Hepatocyte (in vitro differentiated cells): Measurements from ENCODE around the gene MEIS3. TPM values are rescaled to one million over a fixed set of nuclear protein-coding genes. Genes with fewer than 3 reads are reported as not detected.
"Not testable (repeated sequence)": the region's sequence is repeated elsewhere in the genome, so short reads cannot be mapped to it uniquely, and the experiment has no call there.

ENCODE experiments used
- DNase-seq: peaks from one replicate; pipeline ENCODE4 v3.0.0-alpha.2; 2016; ENCODE audit warnings: low spot score
- H2AFZ ChIP-seq: fragments of 200-600 bp; sonication (generic); 2 replicates; pipeline ENCODE4 v1.6.0; 2016; ENCODE audit warnings: antibody characterized with exemption, mild to moderate bottlenecking
- H3K27ac ChIP-seq: fragments of 200-600 bp; sonication (generic); 2 replicates; pipeline ENCODE4 v1.5.1; 2016; ENCODE audit warnings: mild to moderate bottlenecking
- H3K27me3 ChIP-seq: fragments of 200-600 bp; sonication (generic); 2 replicates; pipeline ENCODE4 v1.6.1; 2016
- H3K36me3 ChIP-seq: fragments of 200-600 bp; sonication (generic); replicated peaks from 2 replicates; pipeline ENCODE4 v1.5.1; 2016; ENCODE audit warnings: low read depth; ENCODE audit not compliant: insufficient read depth
- H3K4me1 ChIP-seq: fragments of 200-600 bp; sonication (generic); 2 replicates; pipeline ENCODE4 v1.5.1; 2016; ENCODE audit warnings: mild to moderate bottlenecking, moderate library complexity; ENCODE audit not compliant: insufficient read depth
- H3K4me2 ChIP-seq: fragments of 200-600 bp; sonication (generic); 2 replicates; pipeline ENCODE4 v1.6.0; 2016
- H3K4me3 ChIP-seq: fragments of 200-600 bp; sonication (generic); 2 replicates; pipeline ENCODE4 v1.5.1; 2016; ENCODE audit warnings: mild to moderate bottlenecking
- H3K79me2 ChIP-seq: fragments of 200-600 bp; sonication (generic); 2 replicates; pipeline ENCODE4 v1.6.0; 2017; ENCODE audit warnings: mild to moderate bottlenecking
- H3K9me2 ChIP-seq: fragments of 200-600 bp; sonication (generic); replicated peaks from 2 replicates; pipeline ENCODE4 v1.6.0; 2017; ENCODE audit warnings: mild to moderate bottlenecking; ENCODE audit not compliant: insufficient read depth
- H3K9me3 ChIP-seq: fragments of 200-600 bp; sonication (generic); 2 replicates; pipeline ENCODE4 v1.5.1; 2016; ENCODE audit warnings: low read depth, mild to moderate bottlenecking
- H4K20me1 ChIP-seq: fragments of 200-600 bp; sonication (generic); 2 replicates; pipeline ENCODE4 v1.6.0; 2016; ENCODE audit warnings: mild to moderate bottlenecking; ENCODE audit not compliant: insufficient read depth, poor library complexity, severe bottlenecking
- EZH2 ChIP-seq: fragments of 200-600 bp; sonication (generic); IDR thresholded peaks from 2 replicates; pipeline ENCODE4 v1.6.1; 2016; ENCODE audit warnings: antibody characterized with exemption, mild to moderate bottlenecking, borderline replicate concordance
- WGBS: methylation state at CpG from one replicate; pipeline ENCODE4 v1.1.6; 2016; ENCODE audit warnings: low lambda C conversion rate; ENCODE audit errors: missing lambda C conversion rate; 5-methylcytosine and 5-hydroxymethylcytosine counted together
- polyA plus RNA-seq: library from polyadenylated mRNA; unstranded; fragments of >200 nt; fragmentation: Nextera tagmentation; extraction: Ambion mirVana; gene quantifications from 2 replicates; pipeline ENCODE4 v1.2.1, GENCODE V29; 2016
- total RNA-seq: library from RNA; depleted of rRNA; stranded (reverse); fragments of >200 nt; gene quantifications from 2 replicates; pipeline ENCODE4 v1.2.3, GENCODE V29; 2014
- TF ChIP-seq, protein P1 (sequence below): fragments of 200-600 bp; sonication (generic); IDR thresholded peaks from 2 replicates; pipeline ENCODE4 v1.5.1; 2016; ENCODE audit warnings: antibody characterized with exemption, mild to moderate bottlenecking; ENCODE audit not compliant: poor library complexity

MEIS3 gene
- total and polyA plus RNA-seq, 2 experiments from 2014 or later = 21.2 to 47.0 TPM

DNA sequence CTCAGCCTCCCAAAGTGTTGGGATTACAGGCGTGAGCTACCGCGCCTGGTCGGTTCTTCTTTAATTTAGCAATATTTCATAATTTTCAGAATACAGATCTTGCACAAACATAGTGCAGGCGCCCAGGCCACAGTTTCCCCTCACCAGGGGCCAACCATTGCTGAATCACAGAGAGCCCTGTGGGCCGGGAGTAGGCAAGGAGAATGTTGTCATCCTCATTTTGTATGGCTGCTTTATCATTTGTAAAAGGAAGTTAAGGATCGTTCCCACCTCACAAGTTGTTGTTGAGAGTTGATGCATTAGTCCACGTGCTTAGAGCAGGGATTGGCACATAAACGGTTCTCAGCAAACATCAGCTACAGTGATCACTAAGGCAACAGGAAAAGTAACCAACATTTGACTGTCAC is 30.2 kb downstream of the MEIS3 start:
- no peak overlapping the region for H3K4me3 ChIP-seq
- H3K27ac ChIP-seq = no peak overlapping the region
- no peaks in the 10 kb centered on the region for H4K20me1 ChIP-seq
- no peaks in the 10 kb centered on the region for H3K9me3 ChIP-seq
- no peaks in the 10 kb centered on the region for H3K79me2 ChIP-seq
- TF ChIP-seq EZH2 = no peak
- TF ChIP-seq, protein P1, sequence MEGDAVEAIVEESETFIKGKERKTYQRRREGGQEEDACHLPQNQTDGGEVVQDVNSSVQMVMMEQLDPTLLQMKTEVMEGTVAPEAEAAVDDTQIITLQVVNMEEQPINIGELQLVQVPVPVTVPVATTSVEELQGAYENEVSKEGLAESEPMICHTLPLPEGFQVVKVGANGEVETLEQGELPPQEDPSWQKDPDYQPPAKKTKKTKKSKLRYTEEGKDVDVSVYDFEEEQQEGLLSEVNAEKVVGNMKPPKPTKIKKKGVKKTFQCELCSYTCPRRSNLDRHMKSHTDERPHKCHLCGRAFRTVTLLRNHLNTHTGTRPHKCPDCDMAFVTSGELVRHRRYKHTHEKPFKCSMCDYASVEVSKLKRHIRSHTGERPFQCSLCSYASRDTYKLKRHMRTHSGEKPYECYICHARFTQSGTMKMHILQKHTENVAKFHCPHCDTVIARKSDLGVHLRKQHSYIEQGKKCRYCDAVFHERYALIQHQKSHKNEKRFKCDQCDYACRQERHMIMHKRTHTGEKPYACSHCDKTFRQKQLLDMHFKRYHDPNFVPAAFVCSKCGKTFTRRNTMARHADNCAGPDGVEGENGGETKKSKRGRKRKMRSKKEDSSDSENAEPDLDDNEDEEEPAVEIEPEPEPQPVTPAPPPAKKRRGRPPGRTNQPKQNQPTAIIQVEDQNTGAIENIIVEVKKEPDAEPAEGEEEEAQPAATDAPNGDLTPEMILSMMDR = no peak
- WGBS = 71% methylated on average over 9 of the region's 9 CpGs
- no peaks in the 10 kb centered on the region for H3K4me1 ChIP-seq
- H3K4me2 ChIP-seq = no peak overlapping the region
- H2AFZ ChIP-seq = no peak overlapping the region
- no peaks in the 10 kb centered on the region for H3K9me2 ChIP-seq
- no peaks in the 10 kb centered on the region for H3K36me3 ChIP-seq
- no peaks in the 10 kb centered on the region for H3K27me3 ChIP-seq
- no peak for DNase-seq

DNA sequence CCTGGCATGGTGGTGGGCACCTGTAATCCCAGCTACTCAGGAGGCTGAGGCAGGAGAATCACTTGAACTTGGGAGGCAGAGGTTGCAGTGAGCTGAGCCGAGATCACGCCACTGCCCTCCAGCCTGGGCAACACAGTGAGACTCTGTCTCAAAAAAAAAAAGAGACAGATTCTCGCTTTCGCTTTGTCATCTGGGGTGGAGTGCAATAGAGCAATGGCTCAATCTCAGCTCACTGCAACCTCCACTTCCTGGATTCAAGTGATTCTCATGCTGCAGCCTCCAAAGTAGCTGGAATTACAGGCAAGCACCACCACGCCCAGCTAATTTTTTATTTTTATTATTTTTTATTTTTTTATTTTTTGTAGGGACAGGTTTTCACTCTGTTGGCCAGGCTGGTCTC is 30.6 kb downstream of the MEIS3 start:
- H3K4me1 ChIP-seq, H3K9me3 ChIP-seq, H3K9me2 ChIP-seq, H3K4me3 ChIP-seq, DNase-seq, H3K79me2 ChIP-seq, H4K20me1 ChIP-seq, H3K4me2 ChIP-seq, H2AFZ ChIP-seq, H3K36me3 ChIP-seq, H3K27ac ChIP-seq, H3K27me3 ChIP-seq: not testable (repeated sequence)
- 91% methylated on average over 5 of the region's 5 CpGs for WGBS

DNA sequence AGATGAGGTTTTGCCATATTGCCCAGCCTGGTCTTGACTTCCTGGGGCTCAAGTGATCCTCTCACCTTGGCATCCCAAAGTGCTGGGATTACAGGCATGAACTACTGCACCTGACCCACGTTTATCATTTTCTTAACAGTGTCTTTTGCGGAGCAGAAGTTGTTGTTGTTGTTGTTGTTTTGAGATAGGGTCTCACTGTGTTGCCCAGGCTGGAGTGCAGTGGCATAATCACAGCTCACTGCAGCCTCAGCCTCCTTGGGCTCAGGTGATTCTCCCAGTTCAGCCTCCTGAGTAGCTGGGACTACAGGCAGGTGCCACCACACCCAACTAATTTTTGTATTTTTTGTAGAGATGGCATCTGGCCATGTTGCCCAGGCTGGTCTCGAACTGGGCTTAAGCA is 31.7 kb downstream of the MEIS3 start:
- not testable (repeated sequence) for DNase-seq, H3K4me2 ChIP-seq, H3K4me3 ChIP-seq, H3K27ac ChIP-seq, H3K79me2 ChIP-seq, H3K36me3 ChIP-seq, H3K9me2 ChIP-seq, H3K4me1 ChIP-seq, H4K20me1 ChIP-seq, H2AFZ ChIP-seq, H3K9me3 ChIP-seq, H3K27me3 ChIP-seq
- WGBS = 94% methylated on average over 3 of the region's 3 CpGs

DNA sequence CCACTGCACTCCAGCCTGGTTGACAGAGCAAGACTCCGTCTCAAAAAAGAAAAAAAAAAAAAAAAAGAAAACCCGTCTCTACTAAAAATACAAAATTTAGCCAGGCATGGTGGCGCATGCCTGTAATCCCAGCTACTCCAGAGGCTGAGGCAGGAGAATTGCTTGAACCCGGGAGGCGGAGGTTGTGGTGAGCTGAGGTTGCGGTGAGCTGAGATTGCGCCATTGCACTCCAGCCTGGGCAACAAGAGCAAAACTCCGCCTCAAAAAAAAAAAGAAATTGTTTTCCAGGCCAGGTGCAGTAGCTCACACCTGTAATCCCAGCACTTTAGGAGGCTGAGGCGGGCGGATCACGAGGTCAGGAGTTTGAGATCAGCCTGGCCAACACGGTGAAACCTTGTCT is 32.7 kb downstream of the MEIS3 start:
- not testable (repeated sequence) for H3K4me2 ChIP-seq, H3K4me3 ChIP-seq, H3K4me1 ChIP-seq, H3K79me2 ChIP-seq, DNase-seq, H3K9me2 ChIP-seq, H3K27me3 ChIP-seq, H3K36me3 ChIP-seq, H3K27ac ChIP-seq, H3K9me3 ChIP-seq, H4K20me1 ChIP-seq, H2AFZ ChIP-seq
- WGBS = 89% methylated on average over 10 of the region's 12 CpGs

DNA sequence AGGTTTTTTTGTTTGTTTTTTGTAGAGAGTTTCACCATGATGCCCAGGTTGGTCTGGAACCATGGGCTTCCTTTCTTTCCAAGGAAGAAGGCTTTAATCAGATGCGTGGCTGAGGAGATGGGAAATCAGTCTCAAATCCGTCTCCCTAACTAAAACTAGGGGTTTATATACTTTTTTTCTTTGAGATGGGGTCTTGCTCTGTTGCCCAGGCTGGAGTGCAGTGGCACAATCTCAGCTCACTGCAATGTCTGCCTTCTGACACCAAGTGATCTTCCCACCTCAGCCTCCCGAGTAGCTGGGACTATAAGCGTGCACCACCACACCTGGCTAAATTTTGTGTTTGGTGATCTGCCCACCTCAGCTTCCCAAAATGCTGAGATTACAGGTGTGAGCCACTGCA is 34.8 kb downstream of the MEIS3 start:
- not testable (repeated sequence) for H3K4me3 ChIP-seq, H3K27ac ChIP-seq, H3K4me1 ChIP-seq, H3K79me2 ChIP-seq, H3K36me3 ChIP-seq, H2AFZ ChIP-seq, H3K9me3 ChIP-seq, H3K9me2 ChIP-seq, H3K4me2 ChIP-seq, DNase-seq, H4K20me1 ChIP-seq, H3K27me3 ChIP-seq
- whole genome bisulfite sequencing = 93% methylated on average over 4 of the region's 4 CpGs

DNA sequence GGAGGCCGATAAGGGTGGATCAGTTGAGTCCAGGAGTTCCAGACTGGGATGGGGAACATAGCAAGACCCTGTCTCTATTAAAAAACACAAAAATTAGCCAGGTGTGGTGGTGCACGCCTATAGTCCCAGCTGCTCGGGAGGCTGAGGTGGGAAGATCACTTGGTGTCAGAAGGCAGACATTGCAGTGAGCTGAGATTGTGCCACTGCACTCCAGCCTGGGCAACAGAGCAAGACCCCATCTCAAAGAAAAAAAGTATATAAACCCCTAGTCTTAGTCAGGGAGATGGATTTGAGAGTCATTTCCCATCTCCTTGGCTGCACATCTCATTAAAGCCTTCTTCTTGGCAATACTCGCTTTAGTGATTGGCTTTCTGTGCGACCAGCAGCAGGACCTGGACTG is 35.4 kb downstream of the MEIS3 start:
- H3K27me3 ChIP-seq, H3K9me3 ChIP-seq, DNase-seq, H3K79me2 ChIP-seq, H3K36me3 ChIP-seq, H3K4me3 ChIP-seq, H3K4me2 ChIP-seq, H4K20me1 ChIP-seq, H2AFZ ChIP-seq, H3K27ac ChIP-seq, H3K4me1 ChIP-seq, H3K9me2 ChIP-seq: not testable (repeated sequence)
- WGBS = 93% methylated on average over 5 of the region's 5 CpGs
